MM.1S (cell line): ENCODE results near the gene C11orf86.

Experiments
- DNase-seq: peaks from one replicate; pipeline ENCODE4 v3.0.0-alpha.2; 2015
- H2AFZ ChIP-seq: fragments of 300-600 bp; sonication (generic); 2 replicates; pipeline ENCODE4 v1.6.0; 2016; ENCODE audit warnings: antibody characterized with exemption, low read length
- H3F3A ChIP-seq: fragments of 300-600 bp; sonication (generic); 2 replicates; pipeline ENCODE4 v1.6.1; 2016; ENCODE audit warnings: mild to moderate bottlenecking, antibody characterized with exemption, low read length, moderate library complexity, mixed read lengths; ENCODE audit not compliant: insufficient read depth
- H3K27ac ChIP-seq: fragments of 300-600 bp; sonication (generic); 2 replicates; pipeline ENCODE4 v1.5.1; 2016; ENCODE audit warnings: mild to moderate bottlenecking, low read length
- H3K27me3 ChIP-seq: fragments of 300-600 bp; sonication (generic); replicated peaks from 2 replicates; pipeline ENCODE4 v1.6.0; 2016; ENCODE audit warnings: low read length; ENCODE audit not compliant: insufficient read depth
- H3K36me3 ChIP-seq: fragments of 300-600 bp; sonication (generic); replicated peaks from 2 replicates; pipeline ENCODE4 v1.6.1; 2016; ENCODE audit warnings: mild to moderate bottlenecking, low read length, mixed read lengths; ENCODE audit not compliant: insufficient read depth
- H3K4me1 ChIP-seq: fragments of 300-600 bp; sonication (generic); 2 replicates; pipeline ENCODE4 v1.6.1; 2016; ENCODE audit warnings: low read length, mixed read lengths
- H3K4me2 ChIP-seq: fragments of 300-600 bp; sonication (generic); 2 replicates; pipeline ENCODE4 v1.6.0; 2016; ENCODE audit warnings: low read depth, low read length
- H3K4me3 ChIP-seq: fragments of 300-600 bp; sonication (generic); 2 replicates; pipeline ENCODE4 v1.5.1; 2016; ENCODE audit warnings: low read length, mixed read lengths
- H3K79me2 ChIP-seq: fragments of 300-600 bp; sonication (generic); 2 replicates; pipeline ENCODE4 v1.6.1; 2016; ENCODE audit warnings: mixed run types, low read length, mixed read lengths
- H3K9ac ChIP-seq: fragments of 300-600 bp; sonication (generic); 2 replicates; pipeline ENCODE4 v1.6.1; 2016; ENCODE audit warnings: low read length, mixed read lengths
- H3K9me2 ChIP-seq: fragments of 300-600 bp; sonication (generic); replicated peaks from 2 replicates; pipeline ENCODE4 v1.6.1; 2016; ENCODE audit warnings: mild to moderate bottlenecking, low read length, mixed read lengths; ENCODE audit not compliant: insufficient read depth
- H3K9me3 ChIP-seq: fragments of 300-600 bp; sonication (generic); replicated peaks from 2 replicates; pipeline ENCODE4 v1.6.1; 2016; ENCODE audit warnings: mild to moderate bottlenecking, low read length, mixed read lengths; ENCODE audit not compliant: insufficient read depth
- H4K20me1 ChIP-seq: fragments of 300-600 bp; sonication (generic); 2 replicates; pipeline ENCODE4 v1.6.1; 2016; ENCODE audit warnings: mild to moderate bottlenecking, low read length, moderate library complexity, mixed read lengths; ENCODE audit not compliant: insufficient read depth
- CTCF ChIP-seq: fragments of 300-600 bp; sonication (generic); IDR thresholded peaks from 2 replicates; pipeline ENCODE4 v1.5.1; 2016; ENCODE audit warnings: antibody characterized with exemption, low read length, mixed read lengths
- EZH2 ChIP-seq: fragments of 300-600 bp; sonication (generic); optimal IDR thresholded peaks from 2 replicates; pipeline ENCODE3; 2017; ENCODE audit warnings: low read depth, mild to moderate bottlenecking, antibody characterized with exemption, low read length, mixed read lengths
- EZH2phosphoT487 ChIP-seq: fragments of 300-600 bp; sonication (generic); IDR thresholded peaks from 2 replicates; pipeline ENCODE4 v1.6.1; 2018; ENCODE audit warnings: antibody characterized with exemption, low read length

The C11orf86 gene

GRCh38 chr11:67006029-67006884 lies 31.2 kb downstream of the C11orf86 start:
- H3K36me3 ChIP-seq = no peaks in the 10 kb centered on the region
- no peaks in the 10 kb centered on the region for H3K79me2 ChIP-seq
- no peaks in the 10 kb centered on the region for H4K20me1 ChIP-seq
- 0 out of 2 replicates have a peak, but pooled peaks cover 4% of the 10 kb centered on the region for H3K4me1 ChIP-seq
- no peaks in the 10 kb centered on the region for H3K9me2 ChIP-seq
- no peak overlapping the region for H3K9ac ChIP-seq
- peak overlapping the region; percentile 82 for H2AFZ ChIP-seq
- TF ChIP-seq EZH2phosphoT487 (no peak), EZH2 (no peak), CTCF (no peak)
- H3K4me2 ChIP-seq = peak overlapping the region; percentile 58; the same call in 1 of the 2 replicates
- peak overlapping the region; percentile 20; the same call in 1 of the 2 replicates for H3K4me3 ChIP-seq
- H3K27me3 ChIP-seq = no peaks in the 10 kb centered on the region; the same call in 1 of the 2 replicates
- H3K9me3 ChIP-seq = no peaks in the 10 kb centered on the region
- H3K27ac ChIP-seq = no peak overlapping the region
- no peaks in the 10 kb centered on the region for H3F3A ChIP-seq
- DNase-seq = peak; percentile 50

GRCh38 chr11:67007126-67007525 lies 32.0 kb downstream of the C11orf86 start:
- Histone ChIP-seq H3K4me1 (0 out of 2 replicates have a peak, but pooled peaks cover 4% of the 10 kb centered on the region), H3K4me2 (no peak overlapping the region), H3K4me3 (no peak overlapping the region), H3K27me3 (no peaks in the 10 kb centered on the region; the same call in 1 of the 2 replicates), H3K36me3 (no peaks in the 10 kb centered on the region), H2AFZ (peak overlapping the region; percentile 82), H3K9ac (no peak overlapping the region), H3K27ac (no peak overlapping the region), H3K79me2 (no peaks in the 10 kb centered on the region), H3F3A (no peaks in the 10 kb centered on the region), H3K9me2 (no peaks in the 10 kb centered on the region), H3K9me3 (no peaks in the 10 kb centered on the region), H4K20me1 (no peaks in the 10 kb centered on the region)
- DNase-seq = no peak
- TF ChIP-seq EZH2 (no peak), CTCF (no peak), EZH2phosphoT487 (no peak)

- no peaks in the 10 kb centered on the region for H3K9me3 ChIP-seq
- 0 out of 2 replicates have a peak, but pooled peaks cover 4% of the 10 kb centered on the region for H3K4me1 ChIP-seq
- TF ChIP-seq CTCF = no peak
- TF ChIP-seq EZH2 = no peak
- no peak for TF ChIP-seq EZH2phosphoT487
- no peak overlapping the region for H3K9ac ChIP-seq
- H3F3A ChIP-seq = no peaks in the 10 kb centered on the region
- no peak for DNase-seq
- H3K36me3 ChIP-seq = no peaks in the 10 kb centered on the region
- H3K27ac ChIP-seq = no peak overlapping the region
- H2AFZ ChIP-seq = no peak overlapping the region
- H3K79me2 ChIP-seq = no peaks in the 10 kb centered on the region
- no peaks in the 10 kb centered on the region for H4K20me1 ChIP-seq
- H3K9me2 ChIP-seq = no peaks in the 10 kb centered on the region
- H3K4me2 ChIP-seq = no peak overlapping the region
- H3K4me3 ChIP-seq = no peak overlapping the region
- peaks cover 4% of the 10 kb centered on the region; the same call in 1 of the 2 replicates for H3K27me3 ChIP-seq
Observed at GRCh38 chr11:67010296-67010905, 35.3 kb downstream of the C11orf86 start.
